Naive thymus-derived CD8-positive, alpha-beta T cell (primary cell): Measurements from ENCODE around the gene EBF3. TPM values are rescaled to one million over a fixed set of nuclear protein-coding genes. Genes with fewer than 3 reads are reported as not detected.
A peak's percentile ranks its signal among the peaks of the same experiment; 100 is the strongest.

Experiments used
- ATAC-seq, 2 donors: fragments of 150-1000 bp; cut with Tn5 transposase in 1 of 2; sonication (Bioruptor Pico), chemical (Tn5 transposase) in 1 of 2; 1 replicate in 1 of 2; 2 replicates in 1 of 2; pipeline ENCODE4 v1.10.0; 2021; ENCODE audit warnings: mild to moderate bottlenecking in 2 of 2, moderate library complexity in 2 of 2
- POLR2A ChIA-PET: fragments of 350-600 bp; sonication (Branson Sonifier 250); formaldehyde crosslinking; loops from one replicate; lab custom pipeline; 2021; ENCODE audit warnings: antibody characterized with exemption; lab: Charles Lee
- DNase-seq, 10 donors: peaks; one replicate each; pipeline versions ENCODE4 v3.0.0 to v3.0.0-alpha.2; 2020 to 2022
- H3K27ac Mint-ChIP-seq, 10 donors: one replicate each; pipeline ENCODE4 v1.8.0; 2020 to 2022; ENCODE audit warnings: mild to moderate bottlenecking in 10 of 10, mixed read lengths in 10 of 10, moderate library complexity in 4 of 10, inconsistent platforms in 1 of 10
- H3K27me3 Mint-ChIP-seq, 5 donors: one replicate each; pipeline ENCODE4 v1.8.0; 2021 to 2022; ENCODE audit warnings: mixed read lengths in 5 of 5
- H3K36me3 Mint-ChIP-seq, 3 donors: one replicate each; pipeline ENCODE4 v1.8.0; 2020 to 2022; ENCODE audit warnings: mixed read lengths in 3 of 3, mild to moderate bottlenecking in 2 of 3, inconsistent platforms in 1 of 3
- H3K4me1 Mint-ChIP-seq, 4 donors: one replicate each; pipeline ENCODE4 v1.8.0; 2021 to 2022; ENCODE audit warnings: mixed read lengths in 4 of 4
- H3K4me3 Mint-ChIP-seq, 10 donors: one replicate each; pipeline ENCODE4 v1.8.0; 2020 to 2022; ENCODE audit warnings: mild to moderate bottlenecking in 10 of 10, mixed read lengths in 10 of 10, moderate library complexity in 6 of 10, inconsistent platforms in 1 of 10
- H3K9me3 Mint-ChIP-seq, 9 donors: one replicate each; pipeline ENCODE4 v1.8.0; 2020 to 2022; ENCODE audit warnings: mixed read lengths in 9 of 9, mild to moderate bottlenecking in 3 of 9, inconsistent platforms in 1 of 9, moderate library complexity in 1 of 9
- polyA plus RNA-seq, 3 donors: library from polyadenylated mRNA; unstranded; fragments of 300-500 nt; fragmentation: Illumina TruSeq; gene quantifications; one replicate each; pipeline ENCODE4 v1.2.3, GENCODE V29; 2021
- total RNA-seq, 8 experiments: library from RNA in 2 of 8; stranded (reverse) in 2 of 8; gene quantifications; one replicate each; pipeline ENCODE4 v1.2.3 and lab custom pipeline; 2021 to 2026

EBF3 gene
- total and polyA plus RNA-seq, 5 experiments from 2014 or later, result not detected

GRCh38 chr10:129935867-129936152 lies 28.3 kb downstream of the EBF3 start:
- H3K27ac Mint-ChIP-seq, result no peak overlapping the region
- no peak for ATAC-seq
- no peaks in the 10 kb centered on the region for H3K9me3 Mint-ChIP-seq
- peaks cover 0 to 2% (median 0%) of the 10 kb centered on the region in 4 donors for H3K4me1 Mint-ChIP-seq
- DNase-seq, result no peak
- H3K27me3 Mint-ChIP-seq, result peaks cover 2 to 23% (median 13%) of the 10 kb centered on the region in 5 donors
- H3K36me3 Mint-ChIP-seq, result no peaks in the 10 kb centered on the region
- no peak overlapping the region for H3K4me3 Mint-ChIP-seq
- POLR2A ChIA-PET, result no interaction called here

- no peaks in the 10 kb centered on the region for H3K9me3 Mint-ChIP-seq
- DNase-seq (no peak), ATAC-seq (no peak)
- no peaks in the 10 kb centered on the region for H3K36me3 Mint-ChIP-seq
- no peak overlapping the region for H3K27ac Mint-ChIP-seq
- POLR2A ChIA-PET, result no interaction called here
- peaks cover 2 to 22% (median 12%) of the 10 kb centered on the region in 5 donors for H3K27me3 Mint-ChIP-seq
- H3K4me1 Mint-ChIP-seq, result peaks cover 0 to 2% (median 0%) of the 10 kb centered on the region in 4 donors
- H3K4me3 Mint-ChIP-seq, result no peak overlapping the region
Observed at GRCh38 chr10:129935102-129935866, 28.8 kb downstream of the EBF3 start.

- Mint-ChIP-seq H3K36me3 (no peaks in the 10 kb centered on the region), H3K27ac (peak overlapping the region in 1 of 10 donors; percentile 63), H3K4me3 (no peak overlapping the region), H3K27me3 (peaks cover 2 to 14% (median 6%) of the 10 kb centered on the region in 5 donors), H3K9me3 (no peaks in the 10 kb centered on the region), H3K4me1 (peaks cover 0 to 2% (median 0%) of the 10 kb centered on the region in 4 donors)
- ATAC-seq (no peak), DNase-seq (no peak)
- POLR2A ChIA-PET, result no interaction called here
Observed at GRCh38 chr10:129934196-129934925, 29.7 kb downstream of the EBF3 start.

GRCh38 chr10:129933456-129934092 lies 30.5 kb downstream of the EBF3 start:
- peaks cover 0 to 2% (median 0%) of the 10 kb centered on the region in 4 donors for H3K4me1 Mint-ChIP-seq
- POLR2A ChIA-PET, result no interaction called here
- H3K4me3 Mint-ChIP-seq, result no peak overlapping the region

GRCh38 chr10:129932751-129933433 lies 31.2 kb downstream of the EBF3 start:
- H3K4me1 Mint-ChIP-seq, result peaks cover 0 to 2% (median 0%) of the 10 kb centered on the region in 4 donors
- H3K27ac Mint-ChIP-seq, result no peak overlapping the region
- DNase-seq (no peak), ATAC-seq (no peak)
- no peaks in the 10 kb centered on the region for H3K36me3 Mint-ChIP-seq
- no peak overlapping the region for H3K4me3 Mint-ChIP-seq
- no peaks in the 10 kb centered on the region for H3K9me3 Mint-ChIP-seq
- H3K27me3 Mint-ChIP-seq, result peaks cover 0 to 14% (median 0%) of the 10 kb centered on the region in 5 donors
- POLR2A ChIA-PET, result no interaction called here

More at GRCh38 chr10:129933456-129934092, 30.5 kb downstream of the EBF3 start:
- H3K36me3 Mint-ChIP-seq, result no peaks in the 10 kb centered on the region
- H3K27ac Mint-ChIP-seq, result peak overlapping the region in 1 of 10 donors; percentile 84
- peaks cover 0 to 14% (median 0%) of the 10 kb centered on the region in 5 donors for H3K27me3 Mint-ChIP-seq
- H3K9me3 Mint-ChIP-seq, result no peaks in the 10 kb centered on the region
- DNase-seq (no peak), ATAC-seq (no peak)

- DNase-seq (no peak), ATAC-seq (no peak)
- Mint-ChIP-seq H3K9me3 (no peaks in the 10 kb centered on the region), H3K4me1 (peaks cover 0 to 2% (median 0%) of the 10 kb centered on the region in 4 donors), H3K27me3 (peaks cover 0 to 14% (median 0%) of the 10 kb centered on the region in 5 donors), H3K4me3 (no peak overlapping the region), H3K36me3 (no peaks in the 10 kb centered on the region), H3K27ac (no peak overlapping the region)
- POLR2A ChIA-PET, result no interaction called here
Observed at GRCh38 chr10:129932182-129932581, 31.9 kb downstream of the EBF3 start.

GRCh38 chr10:129929343-129930292 lies 34.5 kb downstream of the EBF3 start:
- Mint-ChIP-seq H3K4me1 (peaks cover 0 to 2% (median 0%) of the 10 kb centered on the region in 4 donors), H3K9me3 (no peaks in the 10 kb centered on the region), H3K4me3 (no peak overlapping the region), H3K27ac (peak overlapping the region in 1 of 10 donors; percentile 21), H3K27me3 (peaks cover 0 to 8% (median 0%) of the 10 kb centered on the region in 5 donors), H3K36me3 (no peaks in the 10 kb centered on the region)
- ATAC-seq, result no peak
- DNase-seq, result no peak
- POLR2A ChIA-PET, result no interaction called here

GRCh38 chr10:129927351-129928120 lies 36.5 kb downstream of the EBF3 start:
- peaks cover 0 to 5% (median 0%) of the 10 kb centered on the region in 5 donors for H3K27me3 Mint-ChIP-seq
- DNase-seq, result no peak
- no peaks in the 10 kb centered on the region for H3K4me1 Mint-ChIP-seq
- no peak overlapping the region for H3K4me3 Mint-ChIP-seq
- no peaks in the 10 kb centered on the region for H3K36me3 Mint-ChIP-seq
- H3K9me3 Mint-ChIP-seq, result no peaks in the 10 kb centered on the region
- POLR2A ChIA-PET, result no interaction called here
- no peak for ATAC-seq
- no peak overlapping the region for H3K27ac Mint-ChIP-seq

GRCh38 chr10:129926066-129927055 lies 37.7 kb downstream of the EBF3 start:
- H3K9me3 Mint-ChIP-seq, result no peaks in the 10 kb centered on the region
- no peaks in the 10 kb centered on the region for H3K36me3 Mint-ChIP-seq
- no peak overlapping the region for H3K27ac Mint-ChIP-seq
- ATAC-seq (no peak), DNase-seq (no peak)
- POLR2A ChIA-PET, result no interaction called here
- H3K4me3 Mint-ChIP-seq, result no peak overlapping the region
- peaks cover 0 to 6% (median 0%) of the 10 kb centered on the region in 5 donors for H3K27me3 Mint-ChIP-seq
- no peaks in the 10 kb centered on the region for H3K4me1 Mint-ChIP-seq

- Mint-ChIP-seq H3K27me3 (peaks cover 0 to 8% (median 0%) of the 10 kb centered on the region in 5 donors), H3K36me3 (no peaks in the 10 kb centered on the region), H3K4me3 (no peak overlapping the region), H3K9me3 (no peaks in the 10 kb centered on the region), H3K27ac (no peak overlapping the region), H3K4me1 (no peaks in the 10 kb centered on the region)
- POLR2A ChIA-PET, result no interaction called here
- ATAC-seq (no peak), DNase-seq (no peak)
Observed at GRCh38 chr10:129924375-129925085, 39.5 kb downstream of the EBF3 start.
